HG02973 (cell line): Measurements from ENCODE around the gene VWA1.
"Not testable (repeated sequence)": the region's sequence is repeated elsewhere in the genome, so short reads cannot be mapped to it uniquely, and the experiment has no call there.

Source experiments
- ATAC-seq: cut with Tn5 transposase; IDR thresholded peaks from one replicate; pipeline ENCODE4 v1.9.1; 2021; ENCODE audit warnings: moderate library complexity; ENCODE audit not compliant: unreplicated experiment

VWA1 gene

DNA sequence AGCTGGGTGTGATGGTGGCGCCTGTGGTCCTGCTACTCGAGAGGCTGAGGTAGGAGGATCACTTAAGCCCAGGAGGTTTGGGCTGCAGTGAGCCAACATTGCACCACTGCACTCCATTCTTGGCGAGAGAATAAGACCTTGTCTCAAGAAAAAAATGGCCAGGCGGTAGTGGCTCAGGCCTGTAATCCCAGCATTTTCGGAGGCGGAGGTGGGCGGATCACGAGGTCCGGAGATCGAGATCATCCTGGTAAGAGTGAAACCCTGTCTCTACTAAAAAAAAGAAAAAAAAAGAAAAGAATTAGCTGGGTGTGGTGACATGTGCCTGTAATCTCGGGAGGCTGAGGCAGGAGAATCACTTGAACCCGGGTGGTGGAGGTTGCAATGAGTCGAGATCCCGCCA lies 47.4 kb downstream of the VWA1 start:
- no peak for ATAC-seq

DNA sequence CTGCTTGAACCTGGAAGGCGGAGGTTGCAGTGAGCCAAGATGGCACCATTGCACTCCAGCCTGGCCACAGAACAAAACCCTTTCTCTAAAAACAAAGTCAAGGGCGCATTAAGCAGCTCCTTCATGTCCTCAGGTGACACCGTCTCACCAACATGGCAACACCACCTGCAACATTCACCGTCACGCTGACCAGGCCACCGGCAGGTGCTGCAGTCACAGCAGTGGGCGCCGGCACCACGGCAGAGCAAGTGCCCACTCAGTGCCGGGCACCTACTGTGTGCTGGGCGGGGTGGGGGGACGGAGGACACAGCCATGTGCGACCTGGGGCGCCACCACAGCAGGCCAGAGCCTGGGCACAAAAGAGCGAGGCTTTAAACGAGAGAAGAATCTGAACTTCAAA lies 48.2 kb downstream of the VWA1 start:
- ATAC-seq, result no peak

DNA sequence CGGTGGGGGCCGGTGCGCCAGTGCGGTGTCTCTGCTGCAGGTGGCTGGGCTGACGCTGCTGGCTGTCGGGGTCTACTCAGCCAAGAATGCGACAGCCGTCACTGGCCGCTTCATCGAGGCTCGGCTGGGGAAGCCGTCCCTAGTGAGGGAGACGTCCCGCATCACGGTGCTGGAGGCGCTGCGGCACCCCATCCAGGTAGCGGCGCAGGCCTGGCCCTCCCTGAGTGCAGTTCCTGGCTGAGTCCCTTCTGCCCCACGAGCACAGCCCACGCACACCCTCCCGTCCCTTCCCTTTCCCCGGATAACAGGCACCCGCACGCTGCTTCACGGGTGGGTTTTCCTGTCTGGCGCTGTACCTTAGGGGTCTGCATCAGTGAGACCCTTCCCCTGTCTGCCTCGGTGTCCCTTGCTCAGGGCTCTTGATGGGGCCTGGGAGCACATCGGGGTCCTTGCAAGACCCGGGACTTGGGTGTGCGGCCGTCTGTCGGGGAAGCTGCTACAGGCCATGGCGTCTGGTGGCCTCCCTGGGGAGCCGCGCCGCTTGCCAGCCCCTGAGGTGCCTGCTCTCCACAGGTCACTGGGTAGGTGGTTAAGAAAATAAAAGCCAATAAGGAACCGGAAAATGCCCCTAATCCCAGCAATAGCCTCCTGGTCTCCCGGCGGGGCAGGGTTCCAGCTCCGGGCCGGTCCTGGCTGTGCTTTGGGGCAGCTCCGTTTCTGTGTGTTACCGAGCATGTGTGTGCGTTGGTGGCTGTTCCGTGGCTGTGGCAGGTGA lies 49.7 kb downstream of the VWA1 start:
- ATAC-seq, result not testable (repeated sequence)

DNA sequence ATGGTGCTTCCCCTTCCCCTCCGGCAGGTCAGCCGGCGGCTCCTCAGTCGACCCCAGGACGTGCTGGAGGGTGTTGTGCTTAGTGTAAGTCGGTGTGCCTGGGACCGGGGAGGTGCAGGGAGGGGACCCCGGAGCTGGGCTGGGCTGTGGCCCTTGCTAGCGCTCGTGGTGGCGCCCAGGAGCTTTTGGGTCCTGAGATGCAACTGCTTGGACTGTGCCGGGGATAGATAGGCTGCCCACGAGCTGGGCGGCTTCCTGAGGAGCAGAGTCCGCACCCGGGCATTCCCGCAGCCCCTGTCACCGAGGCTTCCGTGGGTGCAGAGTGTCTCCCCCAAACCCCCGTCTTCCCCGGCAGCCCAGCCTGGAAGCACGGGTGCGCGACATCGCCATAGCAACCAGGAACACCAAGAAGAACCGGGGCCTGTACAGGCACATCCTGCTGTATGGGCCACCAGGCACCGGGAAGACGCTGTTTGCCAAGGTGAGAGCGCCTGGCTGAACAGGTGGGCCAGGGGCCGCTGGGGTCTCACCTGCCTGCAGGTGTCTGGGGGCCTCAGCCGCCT lies 50.3 kb downstream of the VWA1 start:
- ATAC-seq, result not testable (repeated sequence)

DNA sequence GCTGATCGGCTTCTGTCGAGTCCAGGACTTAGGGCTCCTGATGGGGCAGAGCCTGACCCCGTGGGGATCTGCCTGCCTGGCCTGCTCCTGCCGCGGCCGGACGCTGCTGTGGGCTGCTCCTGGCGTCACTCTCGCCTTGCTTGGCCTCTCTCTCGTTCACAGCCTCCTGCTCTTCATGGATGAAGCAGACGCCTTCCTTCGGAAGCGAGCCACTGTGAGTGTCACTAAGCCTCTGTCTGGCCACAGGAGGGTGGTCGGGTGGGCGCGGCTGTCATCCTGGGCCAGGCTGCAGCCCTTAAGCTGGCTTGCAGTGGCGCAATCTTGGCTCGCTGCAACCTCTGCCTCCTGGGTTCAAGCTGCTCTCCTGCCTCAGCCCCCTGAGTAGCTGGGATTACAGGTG lies 52.2 kb downstream of the VWA1 start:
- no peak for ATAC-seq

DNA sequence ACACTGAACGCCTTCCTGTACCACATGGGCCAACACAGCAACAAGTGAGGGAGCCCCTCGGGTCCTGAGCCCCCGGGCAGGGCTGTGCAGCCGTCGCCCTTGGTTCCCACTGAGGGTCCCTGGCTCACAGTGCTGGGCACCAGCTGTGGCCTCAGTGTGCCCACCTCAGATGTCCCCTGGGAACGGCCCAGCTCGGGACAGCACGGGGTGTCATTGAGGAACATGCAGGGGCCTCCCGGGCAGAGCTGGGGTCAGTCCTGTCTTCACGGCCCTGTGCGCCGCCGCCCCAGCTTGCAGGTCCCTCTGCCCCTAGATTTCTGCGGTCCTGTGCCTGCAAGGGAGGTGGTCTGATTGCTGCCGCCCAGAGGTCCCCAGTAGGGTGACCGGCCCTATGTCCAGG lies 53.7 kb downstream of the VWA1 start:
- no peak for ATAC-seq

DNA sequence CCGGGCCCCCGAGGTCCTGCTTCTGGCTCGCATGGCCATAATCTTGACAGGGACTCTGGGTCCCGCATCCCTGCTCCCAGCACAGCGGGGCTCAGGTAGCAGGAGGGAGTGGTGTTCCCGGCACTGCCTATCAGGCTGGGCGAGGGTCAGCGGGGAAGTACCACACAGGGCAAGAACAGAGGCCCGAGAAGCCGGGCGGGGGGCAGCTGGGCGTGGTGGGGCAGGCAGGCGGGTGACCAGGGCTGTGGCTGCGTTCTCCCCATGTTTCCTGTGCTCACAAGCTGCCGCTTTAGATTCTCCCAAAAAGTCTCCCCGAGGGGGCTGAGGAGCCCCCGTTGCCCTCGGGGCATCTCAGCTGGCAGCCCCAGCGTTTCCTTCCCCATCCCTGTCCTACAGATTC lies 54.4 kb downstream of the VWA1 start:
- ATAC-seq, result no peak

DNA sequence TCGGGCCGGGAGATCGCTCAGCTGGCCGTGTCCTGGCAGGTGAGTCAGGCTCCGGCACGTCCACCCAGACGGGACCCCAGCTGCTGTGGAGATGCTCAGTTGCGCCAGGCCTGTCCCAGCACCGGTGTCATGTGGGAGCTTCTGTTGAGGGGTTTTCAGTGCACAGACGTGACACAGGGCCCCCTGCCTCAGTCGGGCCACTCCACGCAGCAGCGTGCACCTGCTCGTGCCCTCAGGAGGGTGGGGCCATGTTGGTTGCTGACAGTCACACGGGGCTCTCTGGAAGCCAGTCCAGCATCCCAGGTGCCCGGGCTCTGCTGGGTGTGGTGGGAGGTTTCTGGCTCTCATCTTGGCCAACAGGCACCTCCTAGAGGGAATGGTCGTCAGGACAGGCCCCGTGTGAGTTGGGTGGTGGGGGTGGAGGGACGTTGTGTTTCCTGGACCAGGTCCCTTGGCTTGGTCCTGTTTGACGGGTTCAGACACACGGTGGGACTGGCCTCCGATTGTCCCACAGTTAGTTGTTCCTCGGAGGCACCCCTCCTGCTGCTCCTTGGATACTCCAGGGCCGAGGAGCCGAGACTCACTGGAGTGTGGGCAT lies 55.2 kb downstream of the VWA1 start:
- ATAC-seq, result no peak

DNA sequence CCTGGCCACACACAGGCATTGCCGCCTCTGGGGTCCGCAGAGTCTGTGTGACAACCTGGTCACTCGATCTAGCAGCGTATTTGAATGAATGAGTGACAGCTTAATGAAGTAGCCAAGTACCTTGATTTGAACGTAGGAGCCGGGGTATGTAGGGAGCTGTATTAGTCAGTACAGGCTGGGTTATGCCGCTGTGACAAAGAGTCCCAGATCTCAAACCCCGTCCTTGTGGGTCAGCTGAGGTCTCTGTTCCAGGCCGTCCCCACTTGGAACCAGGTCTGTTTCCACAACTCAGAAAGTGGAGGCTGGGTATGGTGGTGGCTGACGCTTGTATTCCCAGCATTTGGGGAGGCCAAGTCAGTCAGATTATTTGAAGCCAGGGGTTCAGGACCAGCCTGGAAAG lies 56.1 kb downstream of the VWA1 start:
- ATAC-seq, result no peak
